IMR-90 (cell line): ENCODE data around the gene CREB5. TPM values are rescaled to one million over a fixed set of nuclear protein-coding genes. Genes with fewer than 3 reads are reported as not detected.

Source experiments
- ATAC-seq: fragments of 200-7000 bp; cut with Tn5 transposase; 2 replicates; pipeline ENCODE4 v1.9.1; 2020; ENCODE audit warnings: low read depth, mild to moderate bottlenecking, moderate library complexity
- BruUV-seq: library from RNA; stranded (reverse); fragments of 400-500 nt; replicated peaks from 2 replicates; lab custom pipeline; 2021; lab: Mats Ljungman, UMichigan
- CTCF ChIA-PET: fragments of 300-600 bp; formaldehyde crosslinking; extraction: SDS; loops from one replicate; lab custom pipeline; 2021; ENCODE audit warnings: antibody characterized with exemption; lab: Yijun Ruan, JAX
- POLR2A ChIA-PET: fragments of 300-600 bp; sonication (Branson Sonifier 250); formaldehyde crosslinking; loops from one replicate; lab custom pipeline; 2022; ENCODE audit warnings: antibody characterized with exemption; ENCODE audit not compliant: unreplicated experiment; lab: Charles Lee
- DNase-seq: peaks from one replicate; pipeline ENCODE4 v3.0.0; 2013
- H2AFZ ChIP-seq: replicated peaks from 2 replicates; pipeline ENCODE3; 2013; ENCODE audit warnings: low read length, mild to moderate bottlenecking; ENCODE audit not compliant: poor library complexity
- H2AK5ac ChIP-seq: 2 replicates; pipeline ENCODE4 v1.6.1; 2013; ENCODE audit warnings: low read depth, low read length, inconsistent platforms
- H2AK9ac ChIP-seq: replicated peaks from 2 replicates; pipeline ENCODE3; 2013; ENCODE audit warnings: mild to moderate bottlenecking, low read depth, low read length, moderate library complexity; ENCODE audit not compliant: poor library complexity
- H2BK120ac ChIP-seq: 2 replicates; pipeline ENCODE4 v1.6.1; 2013; ENCODE audit warnings: low read depth, low read length, inconsistent platforms
- H2BK15ac ChIP-seq: 3 replicates; pipeline ENCODE4 v1.6.1; 2013; ENCODE audit warnings: low read depth, low read length, inconsistent platforms
- H2BK20ac ChIP-seq: 2 replicates; pipeline ENCODE4 v1.6.1; 2013; ENCODE audit warnings: low read depth, mild to moderate bottlenecking, inconsistent platforms, low read length, moderate library complexity
- H2BK5ac ChIP-seq: 2 replicates; pipeline ENCODE4 v1.6.1; 2013; ENCODE audit warnings: mild to moderate bottlenecking, low read depth, low read length, inconsistent platforms; ENCODE audit not compliant: poor library complexity, severe bottlenecking
- H3K14ac ChIP-seq: replicated peaks from 2 replicates; pipeline ENCODE4 v1.6.1; 2013; ENCODE audit warnings: low read depth, low read length, inconsistent platforms
- H3K18ac ChIP-seq: 2 replicates; pipeline ENCODE4 v1.6.1; 2013; ENCODE audit warnings: low read depth, low read length, control low read depth
- H3K23ac ChIP-seq: 2 replicates; pipeline ENCODE4 v1.6.1; 2013; ENCODE audit warnings: low read depth, low read length, inconsistent platforms
- H3K27ac ChIP-seq: 2 replicates; pipeline ENCODE4 v1.5.1; 2013; ENCODE audit warnings: mild to moderate bottlenecking, control low read depth, low read length; ENCODE audit not compliant: insufficient read depth
- H3K27me3 ChIP-seq: 2 replicates; pipeline ENCODE4 v1.6.1; 2013; ENCODE audit warnings: low read length; ENCODE audit not compliant: control insufficient read depth, insufficient read depth
- H3K36me3 ChIP-seq: 2 replicates; pipeline ENCODE4 v1.6.1; 2013; ENCODE audit warnings: low read length, mixed read lengths; ENCODE audit not compliant: control insufficient read depth, insufficient read depth
- H3K4ac ChIP-seq: 2 replicates; pipeline ENCODE4 v1.6.1; 2013; ENCODE audit warnings: low read depth, low read length, inconsistent platforms
- H3K4me1 ChIP-seq: 2 replicates; pipeline ENCODE4 v1.6.1; 2013; ENCODE audit warnings: low read length, mixed read lengths; ENCODE audit not compliant: control insufficient read depth, insufficient read depth
- H3K4me2 ChIP-seq: 2 replicates; pipeline ENCODE4 v1.6.1; 2013; ENCODE audit warnings: low read depth, mild to moderate bottlenecking, control low read depth, low read length, moderate library complexity
- H3K4me3 ChIP-seq: 2 replicates; pipeline ENCODE4 v1.5.1; 2013; ENCODE audit warnings: low read depth, mild to moderate bottlenecking, control low read depth, low read length, moderate library complexity; ENCODE audit not compliant: insufficient read depth
- H3K56ac ChIP-seq: 2 replicates; pipeline ENCODE4 v1.6.1; 2013; ENCODE audit warnings: low read length, inconsistent platforms; ENCODE audit not compliant: insufficient read depth; ENCODE audit errors: extremely low read depth
- H3K79me1 ChIP-seq, 2 experiments: 2 replicates each; pipeline ENCODE4 v1.6.1; 2013; ENCODE audit warnings: low read length in 2 of 2, inconsistent platforms in 1 of 2, low read depth in 1 of 2
- H3K9ac ChIP-seq: 2 replicates; pipeline ENCODE4 v1.6.1; 2013; ENCODE audit warnings: low read depth, low read length, control low read depth
- H3K9me1 ChIP-seq: 2 replicates; pipeline ENCODE4 v1.6.1; 2013; ENCODE audit warnings: low read length, inconsistent platforms; ENCODE audit not compliant: insufficient read depth
- H3K9me3 ChIP-seq: 2 replicates; pipeline ENCODE4 v1.6.1; 2013; ENCODE audit warnings: low read length; ENCODE audit not compliant: control insufficient read depth, insufficient read depth
- H4K20me1 ChIP-seq: 2 replicates; pipeline ENCODE4 v1.6.1; 2013; ENCODE audit warnings: low read length, inconsistent platforms; ENCODE audit not compliant: insufficient read depth
- H4K5ac ChIP-seq: 2 replicates; pipeline ENCODE4 v1.6.1; 2013; ENCODE audit warnings: mild to moderate bottlenecking, low read depth, low read length, control low read depth
- H4K8ac ChIP-seq, 2 experiments: 2 replicates each; pipeline ENCODE4 v1.6.1; 2013; ENCODE audit warnings: low read depth in 2 of 2, low read length in 2 of 2, control low read depth in 1 of 2, inconsistent platforms in 1 of 2
- H4K91ac ChIP-seq: 2 replicates; pipeline ENCODE4 v1.6.1; 2013; ENCODE audit warnings: low read depth, low read length, inconsistent platforms; ENCODE audit not compliant: insufficient read depth
- RAD21 ChIP-seq: IDR thresholded peaks from 2 replicates; pipeline ENCODE4 v1.6.1; 2012; ENCODE audit warnings: low read length, improper control_type of control experiment
- WGBS, 2 experiments: methylation state at CpG; one replicate each; pipeline versions ENCODE4 v1.1.5 to v1.1.7; 2013; ENCODE audit warnings: missing lambda C conversion rate in 2 of 2; ENCODE audit not compliant: insufficient read length in 1 of 2; ENCODE audit errors: extremely low coverage in 2 of 2; 5-methylcytosine and 5-hydroxymethylcytosine counted together
- dilution Hi-C: fragments of 300-500 bp; cut with HindIII; formaldehyde crosslinking; loops from one replicate; pipeline ENCODE4 v1.14.3; 2018; ENCODE audit warnings: low sequenced_read_pairs; ENCODE audit not compliant: unreplicated experiment
- in situ Hi-C: fragments of 300-500 bp; cut with MboI; formaldehyde crosslinking; loops from 3 replicates; pipeline ENCODE4 v1.14.3; 2019; ENCODE audit warnings: low sequenced_read_pairs, inconsistent platforms, mixed read lengths
- intact Hi-C: fragments of 100-400 bp; cut with micrococcal nuclease; formaldehyde crosslinking; loops from 2 replicates; pipeline ENCODE4 v1.10.0; 2022
- polyA plus RNA-seq, 3 experiments: library from polyadenylated mRNA; depleted of rRNA; stranded (reverse); fragments of >200 nt; gene quantifications; 2 replicates each; pipeline ENCODE4 v1.2.3, GENCODE V29; 2012; ENCODE audit warnings: low replicate concordance in 1 of 3
- total RNA-seq: library from RNA; depleted of rRNA; stranded (reverse); fragments of >200 nt; gene quantifications from 2 replicates; pipeline ENCODE4 v1.2.3, GENCODE V29; 2012
- TF ChIP-seq, protein P1 (sequence below): fragments of 150-350 bp; IDR thresholded peaks from 2 replicates; pipeline ENCODE4 v1.6.1; 2017; ENCODE audit warnings: mild to moderate bottlenecking, antibody characterized with exemption, low read length, low read depth

CREB5 gene
- total and polyA plus RNA-seq, 2 of the 4 experiments (the other 2 are of a cell fraction), result 7.3 to 13.1 TPM

DNA sequence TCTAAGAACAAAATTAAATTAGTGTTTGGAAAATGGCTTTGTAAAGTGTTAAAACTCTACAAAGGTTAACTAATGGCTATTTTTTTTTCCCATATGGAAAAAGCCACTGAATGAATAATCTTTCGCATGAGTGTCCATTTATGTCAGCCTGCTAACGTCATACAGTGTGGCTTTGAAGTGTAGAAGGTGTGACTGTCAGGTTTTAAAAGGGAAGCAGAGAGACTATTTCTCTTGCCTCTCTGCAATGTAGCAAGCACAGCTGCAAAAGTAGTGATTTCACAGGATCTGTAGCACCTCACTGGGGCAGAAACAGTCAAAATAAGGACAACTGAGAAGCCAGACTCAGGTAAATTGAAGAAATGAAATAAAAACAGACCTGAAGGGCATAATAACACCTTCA lies 53.4 kb downstream of the CREB5 start:
- no peaks in the 10 kb centered on the region for H3K9me3 ChIP-seq
- no TSS peak for BruUV-seq
- no peak overlapping the region for H2BK5ac ChIP-seq
- H2AFZ ChIP-seq, result no peak overlapping the region
- ChIA-PET POLR2A (no interaction called here), CTCF (no interaction called here)
- no peak overlapping the region for H3K18ac ChIP-seq
- H3K79me1 ChIP-seq, result no peaks in the 10 kb centered on the region
- no peak overlapping the region for H4K91ac ChIP-seq
- H2AK5ac ChIP-seq, result no peak overlapping the region
- no peak overlapping the region for H3K4ac ChIP-seq
- no peak overlapping the region for H3K4me2 ChIP-seq
- no peak overlapping the region for H2AK9ac ChIP-seq
- no peak overlapping the region for H2BK120ac ChIP-seq
- H4K8ac ChIP-seq, result no peak overlapping the region
- H4K5ac ChIP-seq, result no peak overlapping the region
- ATAC-seq, result no peak
- H3K56ac ChIP-seq, result no peak overlapping the region
- WGBS, 2 experiments, result no CpG with 5 or more reads among the region's 2 CpGs
- dilution Hi-C loops (no loop called here), intact Hi-C loops (no loop called here), in situ Hi-C loops (no loop called here)
- no peak overlapping the region for H3K4me3 ChIP-seq
- H3K14ac ChIP-seq, result no peak overlapping the region
- H3K27me3 ChIP-seq, result no peaks in the 10 kb centered on the region
- H3K27ac ChIP-seq, result no peak overlapping the region
- H2BK15ac ChIP-seq, result no peak overlapping the region
- no peaks in the 10 kb centered on the region; the same call in 1 of the 2 replicates for H3K9me1 ChIP-seq
- TF ChIP-seq RAD21, result no peak
- TF ChIP-seq, protein P1, sequence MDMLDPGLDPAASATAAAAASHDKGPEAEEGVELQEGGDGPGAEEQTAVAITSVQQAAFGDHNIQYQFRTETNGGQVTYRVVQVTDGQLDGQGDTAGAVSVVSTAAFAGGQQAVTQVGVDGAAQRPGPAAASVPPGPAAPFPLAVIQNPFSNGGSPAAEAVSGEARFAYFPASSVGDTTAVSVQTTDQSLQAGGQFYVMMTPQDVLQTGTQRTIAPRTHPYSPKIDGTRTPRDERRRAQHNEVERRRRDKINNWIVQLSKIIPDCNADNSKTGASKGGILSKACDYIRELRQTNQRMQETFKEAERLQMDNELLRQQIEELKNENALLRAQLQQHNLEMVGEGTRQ, result no peak
- no peaks in the 10 kb centered on the region for H4K20me1 ChIP-seq
- no peak overlapping the region for H3K9ac ChIP-seq
- H3K23ac ChIP-seq, result no peak overlapping the region
- H3K4me1 ChIP-seq, result no peaks in the 10 kb centered on the region
- no peak overlapping the region for H2BK20ac ChIP-seq
- DNase-seq, result no peak
- no peaks in the 10 kb centered on the region for H3K36me3 ChIP-seq
